GM18867 (cell line): ENCODE measurements around the gene TMEM256.

ENCODE experiments used
- ATAC-seq: cut with Tn5 transposase; IDR thresholded peaks from one replicate; pipeline ENCODE4 v1.9.1; 2021; ENCODE audit warnings: mild to moderate bottlenecking, moderate library complexity; ENCODE audit not compliant: unreplicated experiment

The TMEM256 gene

DNA sequence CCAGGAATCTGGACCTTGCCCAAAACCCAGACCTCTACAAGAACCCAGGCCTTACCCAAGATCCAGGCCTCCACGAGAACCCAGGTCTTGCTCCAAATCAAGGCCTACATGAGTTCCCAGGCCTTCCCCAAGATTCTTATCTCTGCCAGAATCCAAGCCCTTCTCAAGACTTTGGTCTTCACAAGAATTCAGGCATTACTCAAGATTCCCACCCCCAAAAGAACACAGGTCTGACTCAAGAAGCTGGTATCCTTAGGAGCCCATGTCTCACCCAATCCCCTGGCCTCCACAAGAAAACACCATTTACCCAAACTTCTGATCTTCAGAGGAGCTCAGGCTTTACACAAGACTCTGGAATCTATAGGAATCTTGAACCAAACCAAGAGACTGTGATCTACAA lies 27.3 kb upstream of the TMEM256 start:
- no peak for ATAC-seq

DNA sequence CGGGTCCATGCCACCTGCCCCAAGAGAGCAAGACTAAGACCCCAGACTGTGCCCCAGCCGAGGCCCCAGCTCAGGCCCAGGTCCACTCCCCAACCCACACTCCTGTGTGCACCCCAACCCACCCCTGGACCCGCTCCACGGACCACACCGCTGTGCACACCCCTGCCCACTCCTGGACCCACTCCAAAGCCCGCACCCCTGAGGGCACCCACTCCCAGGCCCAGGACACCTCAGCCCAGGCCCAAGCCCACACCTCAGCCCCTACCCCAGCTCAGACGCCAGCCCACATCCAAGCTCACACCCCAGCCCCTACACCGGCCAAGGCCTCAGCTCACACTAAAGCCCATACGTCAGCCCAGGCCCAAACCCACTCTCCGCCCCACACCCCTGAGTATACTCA lies 25.8 kb upstream of the TMEM256 start:
- ATAC-seq, result no peak

DNA sequence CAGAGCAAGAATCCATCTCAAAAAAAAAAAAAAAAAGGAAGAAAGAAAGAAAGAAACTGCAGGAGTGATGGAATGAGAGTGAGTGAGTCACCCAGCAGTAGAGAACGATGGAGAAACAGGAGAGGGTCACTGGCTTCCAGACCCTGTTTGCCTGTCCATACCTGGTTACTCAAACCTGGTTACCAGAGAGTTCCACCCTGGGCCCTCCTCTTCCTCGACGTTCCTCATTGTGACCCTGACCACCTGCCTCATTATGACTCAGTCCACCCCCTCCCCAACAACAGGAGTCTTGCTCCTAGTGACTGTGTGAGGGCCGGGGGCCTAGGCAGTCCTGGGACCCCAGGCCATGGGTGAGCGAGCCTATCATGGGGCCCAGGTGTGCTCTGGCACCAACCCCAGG lies 24.7 kb upstream of the TMEM256 start, which contains the start of gene SPEM3:
SPEM3 (plus strand) TSS at position 301 of the 400 bp plus-strand sequence; CDS start at position 347, 46 bp downstream.
- ATAC-seq, result no peak

DNA sequence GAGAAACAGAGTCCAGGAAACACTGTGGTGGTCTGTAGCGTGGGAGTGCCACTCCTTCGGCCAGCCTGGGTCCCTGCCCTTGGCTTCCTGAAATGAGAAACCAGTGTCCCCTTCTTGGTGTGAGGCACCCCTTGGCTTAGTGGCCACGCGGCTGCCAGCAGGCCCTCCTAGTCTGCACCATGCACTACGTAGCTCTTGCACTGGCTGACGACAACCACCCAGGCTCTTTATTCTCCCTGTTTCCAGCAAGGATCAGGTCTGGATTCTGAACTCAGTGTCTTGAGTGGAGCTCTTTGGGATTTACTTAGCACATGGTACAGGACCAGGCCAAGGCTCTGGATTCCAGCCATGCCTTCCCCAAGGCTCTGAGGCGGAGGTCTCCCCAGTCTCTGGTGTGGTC lies 23.7 kb upstream of the TMEM256 start:
- ATAC-seq, result no peak

DNA sequence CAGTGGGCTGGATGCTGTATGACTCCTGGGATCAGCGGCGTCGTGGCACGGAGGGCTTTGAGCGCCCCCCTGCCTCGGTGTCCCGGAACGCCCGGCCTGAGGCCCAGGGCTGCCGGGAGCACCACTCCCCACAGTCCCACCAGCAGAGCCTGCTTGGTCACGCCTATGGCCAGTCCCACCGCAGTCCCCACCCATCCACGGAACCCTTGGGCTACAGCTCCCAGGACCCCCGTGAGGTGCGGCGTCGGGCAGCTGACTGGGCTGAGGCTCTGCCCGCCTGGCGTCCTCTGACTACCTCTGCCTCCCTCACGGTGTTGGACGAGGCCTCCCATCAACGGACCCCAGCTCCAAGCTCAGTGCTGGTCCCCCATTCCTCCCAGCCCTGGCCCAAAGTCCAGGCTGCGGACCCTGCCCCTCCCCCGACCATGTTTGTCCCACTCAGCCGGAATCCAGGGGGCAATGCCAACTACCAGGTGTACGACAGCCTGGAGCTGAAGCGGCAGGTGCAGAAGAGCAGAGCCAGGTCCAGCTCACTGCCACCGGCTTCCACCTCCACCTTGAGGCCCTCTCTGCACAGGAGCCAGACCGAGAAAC lies 23.1 kb upstream of the TMEM256 start:
- ATAC-seq, result no peak

DNA sequence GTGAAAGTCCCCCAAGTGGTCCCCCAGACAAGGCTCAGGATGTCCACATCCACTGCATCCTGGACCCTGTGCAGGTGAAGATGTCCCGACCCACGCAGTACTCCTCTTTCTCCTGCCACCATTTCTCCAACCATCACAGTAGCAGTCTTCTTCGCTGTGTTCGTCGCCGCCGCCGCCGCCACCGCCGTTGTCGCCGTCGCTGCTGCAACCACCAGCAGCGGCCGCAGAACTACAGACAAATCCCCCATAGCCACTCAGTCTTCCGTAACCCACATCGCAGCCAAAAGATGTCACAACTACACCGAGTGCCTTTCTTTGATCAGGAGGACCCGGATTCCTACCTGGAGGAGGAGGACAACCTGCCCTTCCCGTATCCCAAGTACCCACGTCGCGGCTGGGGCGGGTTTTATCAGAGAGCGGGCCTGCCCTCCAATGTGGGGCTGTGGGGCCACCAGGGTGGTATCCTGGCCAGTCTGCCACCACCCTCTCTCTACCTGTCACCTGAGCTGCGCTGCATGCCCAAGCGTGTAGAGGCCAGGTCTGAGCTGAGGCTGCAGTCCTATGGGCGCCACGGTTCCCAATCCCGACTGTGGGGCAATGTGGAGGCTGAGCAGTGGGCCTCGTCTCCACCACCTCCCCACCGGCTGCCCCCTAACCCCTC lies 22.4 kb upstream of the TMEM256 start:
- no peak for ATAC-seq

DNA sequence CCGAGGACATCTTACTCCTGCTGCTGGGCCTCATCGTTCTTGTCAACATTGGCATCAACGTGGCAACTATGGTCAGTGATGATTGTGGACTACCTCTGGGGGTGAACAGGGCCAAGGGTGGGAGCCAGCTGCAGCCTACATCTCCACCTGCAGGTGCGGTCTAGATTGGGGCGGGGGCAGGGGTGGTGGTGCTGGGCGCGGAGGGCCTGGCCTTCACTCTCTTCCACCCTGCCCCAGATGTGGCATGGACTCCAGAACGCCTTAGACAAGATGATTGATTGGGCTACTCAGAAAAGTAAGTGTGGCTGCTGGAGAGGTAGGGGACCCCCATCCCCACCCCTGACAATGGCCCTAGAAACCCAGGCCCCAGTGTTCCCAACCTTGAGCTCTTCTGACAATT lies 21.9 kb upstream of the TMEM256 start:
- no peak for ATAC-seq

DNA sequence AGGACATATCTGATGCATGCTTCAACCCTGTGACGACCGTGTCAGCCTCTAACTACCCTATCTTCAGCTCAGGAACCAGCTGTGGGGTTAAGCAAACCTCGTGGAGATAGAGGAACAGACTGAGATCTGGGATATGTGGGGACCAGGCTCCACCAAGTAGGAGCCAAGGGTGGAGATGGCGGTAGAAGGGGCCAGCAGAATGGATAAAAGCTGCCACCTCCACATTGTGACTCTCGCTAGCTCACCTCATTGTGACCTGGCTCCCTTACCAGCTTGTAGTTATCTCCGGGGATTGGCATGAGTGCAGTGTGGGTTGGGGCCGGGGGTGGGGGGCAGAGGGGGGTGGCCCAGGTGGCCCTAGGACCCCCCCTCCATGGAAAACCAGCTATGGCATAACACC lies 21.4 kb upstream of the TMEM256 start, which contains the start of gene SPEM2:
SPEM2 (plus strand) TSS at position 301 of the 400 bp plus-strand sequence; CDS start at position 374, 73 bp downstream.
- ATAC-seq, result no peak

DNA sequence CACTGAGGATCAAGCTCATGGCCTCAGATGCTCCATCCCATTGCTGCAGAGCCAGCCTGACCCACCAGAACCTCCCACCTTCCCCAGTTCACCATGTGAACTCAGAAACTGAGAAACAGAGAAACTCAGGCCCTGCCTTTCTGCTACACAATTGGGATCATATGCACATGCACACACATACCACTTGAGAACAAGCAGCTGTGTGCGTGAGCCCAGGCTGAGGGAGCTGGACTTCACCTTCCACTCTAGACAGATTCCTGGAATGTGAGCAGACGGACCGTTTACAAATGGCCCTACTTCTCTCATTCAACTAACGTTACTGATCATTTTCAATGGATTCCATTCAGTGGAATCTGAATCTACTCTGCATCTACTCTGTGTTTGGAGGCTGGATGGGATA lies 19.8 kb upstream of the TMEM256 start:
- ATAC-seq, result no peak

DNA sequence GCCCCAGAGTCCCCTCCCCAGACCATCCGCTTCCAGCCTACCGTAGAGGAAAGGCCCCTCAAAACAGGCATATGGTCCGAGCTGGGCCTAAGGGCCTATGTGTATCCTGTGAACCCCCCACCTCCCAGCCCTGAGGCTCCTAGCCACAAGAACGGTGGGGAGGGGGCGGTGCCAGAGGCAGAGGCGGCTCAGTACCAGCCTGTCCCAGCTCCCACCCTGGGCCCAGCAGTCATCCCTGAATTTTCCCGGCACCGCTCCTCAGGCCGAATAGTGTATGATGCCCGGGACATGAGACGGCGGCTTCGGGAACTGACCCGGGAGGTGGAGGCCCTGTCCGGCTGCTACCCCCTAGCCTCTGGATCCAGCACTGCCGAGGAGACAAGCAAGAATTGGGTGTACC lies 17.3 kb upstream of the TMEM256 start:
- ATAC-seq, result no peak

DNA sequence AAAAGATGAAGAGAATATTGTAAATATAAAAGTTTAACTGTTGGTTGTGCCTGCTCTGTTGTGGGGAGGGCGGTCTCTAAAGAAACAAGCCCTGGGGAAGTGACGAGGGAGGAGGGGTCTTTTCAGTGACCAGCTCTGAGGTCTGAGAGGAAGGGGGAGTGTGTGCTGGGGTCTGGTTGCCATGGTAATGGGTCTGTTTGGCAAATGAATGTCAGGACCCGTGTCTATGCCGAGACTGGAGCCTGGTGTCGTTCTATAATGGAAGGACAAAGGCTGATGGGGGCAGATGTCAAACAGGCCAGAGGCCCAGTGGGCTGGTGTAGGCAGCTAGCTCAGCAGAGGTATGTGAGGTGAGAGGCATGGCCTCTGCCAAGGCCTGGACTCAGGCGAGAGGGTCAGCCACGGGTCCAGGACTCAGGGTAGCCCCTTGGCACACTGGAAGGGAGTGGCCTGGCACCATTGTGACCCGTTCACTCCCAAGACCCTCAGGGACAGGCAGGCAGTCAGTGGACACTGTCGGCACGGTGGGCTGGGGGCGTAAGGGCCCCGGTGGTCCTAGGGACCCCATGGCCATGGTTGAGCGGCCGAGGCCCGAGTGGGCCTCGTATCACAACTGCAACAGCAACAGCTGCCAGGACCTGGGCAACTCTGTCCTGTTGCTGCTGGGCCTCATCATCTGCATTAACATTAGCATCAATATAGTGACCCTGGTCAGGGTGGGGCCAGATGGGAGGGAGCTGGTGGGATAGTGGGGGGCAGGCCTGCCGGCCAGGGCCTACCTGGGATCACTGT lies 16.1 kb upstream of the TMEM256 start, which contains the start of gene SPEM1:
SPEM1 (plus strand) TSS at position 506 of the 792 bp plus-strand sequence; CDS start at position 567, 61 bp downstream.
- no peak for ATAC-seq

DNA sequence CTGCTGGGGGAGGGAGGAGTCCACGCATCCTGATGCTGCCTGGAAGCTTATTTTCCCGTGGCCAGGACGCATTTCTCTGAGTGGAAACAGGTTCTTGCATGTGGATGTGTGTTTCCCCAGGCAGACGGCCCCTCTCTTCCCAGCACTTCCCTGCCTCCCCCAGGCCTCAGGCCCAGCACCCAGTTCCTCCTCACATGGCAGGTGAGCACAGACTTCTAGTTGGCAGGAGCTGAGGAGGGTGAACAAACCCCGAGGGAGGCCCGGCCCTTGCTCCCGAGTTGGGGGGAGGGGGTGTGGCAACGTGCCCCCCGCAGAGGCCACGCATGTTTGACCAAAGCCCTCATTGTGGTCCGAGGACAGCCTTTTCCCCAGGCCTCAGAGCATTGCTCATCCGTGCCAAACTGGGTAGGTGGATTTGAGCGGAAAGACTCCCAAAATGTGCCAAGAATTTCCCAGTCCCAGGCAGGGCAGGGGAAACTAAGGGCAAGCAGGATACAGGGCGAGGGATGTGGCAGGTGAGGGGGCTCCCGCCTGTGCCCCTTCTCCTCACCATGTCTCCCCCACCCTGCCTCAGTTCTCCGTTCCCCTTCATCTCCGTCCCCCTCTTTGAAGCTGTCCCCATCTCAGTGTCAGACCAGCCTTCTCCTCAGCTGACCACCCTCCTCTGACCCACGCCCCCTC lies 14.7 kb upstream of the TMEM256 start:
- ATAC-seq, result no peak

DNA sequence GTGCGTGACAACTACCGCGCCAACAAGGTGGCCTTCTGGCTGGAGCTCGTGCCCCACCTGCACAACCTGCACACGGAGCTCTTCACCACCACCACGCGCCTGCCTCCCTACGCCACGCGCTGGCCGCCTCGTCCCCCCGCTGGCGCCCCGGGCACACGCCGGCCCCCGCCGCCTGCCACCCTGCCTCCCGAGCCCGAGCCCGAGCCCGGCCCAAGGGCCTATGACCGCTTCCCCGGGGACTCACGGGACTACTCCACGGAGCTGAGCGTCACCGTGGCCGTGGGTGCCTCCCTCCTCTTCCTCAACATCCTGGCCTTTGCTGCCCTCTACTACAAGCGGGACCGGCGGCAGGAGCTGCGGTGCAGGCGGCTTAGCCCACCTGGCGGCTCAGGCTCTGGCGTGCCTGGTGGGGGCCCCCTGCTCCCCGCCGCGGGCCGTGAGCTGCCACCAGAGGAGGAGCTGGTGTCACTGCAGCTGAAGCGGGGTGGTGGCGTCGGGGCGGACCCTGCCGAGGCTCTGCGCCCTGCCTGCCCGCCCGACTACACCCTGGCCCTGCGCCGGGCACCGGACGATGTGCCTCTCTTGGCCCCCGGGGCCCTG lies 13.3 kb upstream of the TMEM256 start:
- no peak for ATAC-seq

DNA sequence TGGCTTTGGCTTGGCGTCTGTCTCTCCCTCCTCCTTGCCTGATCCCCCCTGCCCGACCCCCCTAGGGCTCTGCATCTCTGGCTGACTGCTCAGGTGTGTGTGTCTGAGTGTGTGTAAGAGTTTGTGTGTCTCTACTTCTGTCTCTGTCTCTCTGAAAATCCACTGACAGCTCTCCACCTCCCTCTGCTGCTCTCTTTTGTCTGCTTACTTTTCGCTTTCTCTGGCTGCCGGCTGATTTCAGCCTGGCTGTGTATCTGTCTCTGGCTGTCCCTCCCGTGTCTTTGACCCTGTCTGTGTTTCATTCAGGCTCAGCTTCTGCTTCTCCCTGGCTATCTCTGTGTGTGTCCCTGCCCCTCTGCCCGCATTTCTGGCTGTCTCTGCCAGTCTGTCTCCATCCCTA lies 12.4 kb upstream of the TMEM256 start:
- ATAC-seq, result no peak

DNA sequence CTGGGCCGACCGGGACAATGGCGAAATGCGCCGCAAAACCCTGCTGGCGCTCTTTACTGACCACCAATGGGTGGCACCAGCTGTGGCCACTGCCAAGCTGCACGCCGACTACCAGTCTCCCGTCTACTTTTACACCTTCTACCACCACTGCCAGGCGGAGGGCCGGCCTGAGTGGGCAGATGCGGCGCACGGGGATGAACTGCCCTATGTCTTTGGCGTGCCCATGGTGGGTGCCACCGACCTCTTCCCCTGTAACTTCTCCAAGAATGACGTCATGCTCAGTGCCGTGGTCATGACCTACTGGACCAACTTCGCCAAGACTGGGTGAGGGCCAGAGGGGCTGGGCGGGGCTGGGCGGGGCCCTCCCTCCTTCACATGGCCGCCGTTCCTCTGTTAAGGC lies 11.9 kb upstream of the TMEM256 start:
- no peak for ATAC-seq

DNA sequence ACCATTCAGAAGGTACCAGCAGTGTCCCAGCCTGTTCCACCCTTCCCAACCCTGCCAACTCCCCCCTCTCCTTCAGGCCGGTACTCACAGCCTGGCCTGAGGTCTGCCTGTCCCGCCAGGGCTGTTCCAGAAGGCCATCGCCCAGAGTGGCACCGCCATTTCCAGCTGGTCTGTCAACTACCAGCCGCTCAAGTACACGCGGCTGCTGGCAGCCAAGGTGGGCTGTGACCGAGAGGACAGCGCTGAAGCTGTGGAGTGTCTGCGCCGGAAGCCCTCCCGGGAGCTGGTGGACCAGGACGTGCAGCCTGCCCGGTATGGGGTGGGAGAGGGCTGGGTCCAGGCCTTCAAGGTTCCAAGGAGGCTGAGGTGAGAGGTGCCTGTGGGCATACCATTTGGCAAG lies 10.9 kb upstream of the TMEM256 start:
- ATAC-seq, result no peak

DNA sequence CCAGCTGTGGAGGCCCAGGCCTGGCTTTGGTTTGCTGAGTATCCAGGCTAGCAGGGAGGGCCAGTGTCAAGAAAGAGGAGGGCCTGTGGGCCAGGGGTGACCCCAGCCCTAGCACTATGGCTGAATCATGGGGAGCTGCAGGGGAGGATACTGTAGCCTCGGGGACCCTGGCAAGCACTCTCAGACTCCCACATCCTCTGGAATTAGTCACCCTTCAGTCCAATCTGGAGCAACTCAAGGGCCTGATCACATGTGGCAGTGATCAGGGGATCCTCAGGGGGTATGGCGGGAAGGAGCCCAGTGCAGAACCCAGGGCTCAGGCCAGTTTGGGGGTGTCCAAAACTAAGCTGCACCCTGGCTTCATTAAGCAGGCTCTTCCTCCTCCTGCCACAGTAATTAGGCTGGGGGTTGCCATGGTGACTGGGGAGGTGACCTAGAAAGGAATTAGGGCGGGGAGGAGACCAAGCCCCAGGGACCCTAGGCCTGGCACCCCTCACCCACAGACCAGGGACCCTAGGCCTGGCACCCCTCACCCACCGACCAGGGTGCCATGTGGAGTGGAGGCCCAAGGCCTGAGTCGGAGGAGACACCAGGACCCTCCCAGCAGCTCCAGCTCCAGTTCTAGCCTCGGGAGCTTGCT lies 9.6 kb upstream of the TMEM256 start:
- ATAC-seq, result no peak

DNA sequence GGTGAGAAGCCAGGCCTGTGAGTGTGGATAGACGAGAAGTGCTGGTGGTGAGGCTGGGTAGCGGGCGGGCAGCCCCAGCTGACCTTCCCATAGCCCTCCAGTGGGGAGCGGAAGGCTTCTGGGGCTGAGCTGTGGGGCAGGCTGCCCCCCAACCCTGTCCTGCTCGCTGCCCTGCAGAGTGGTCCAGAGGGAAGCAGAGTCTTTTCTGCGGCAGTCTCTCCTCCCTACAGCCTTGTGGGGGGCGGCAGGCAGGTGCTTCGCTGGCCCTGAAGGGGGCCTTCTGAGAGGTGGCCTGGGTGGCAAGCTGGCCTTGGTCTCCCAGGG lies 7.5 kb upstream of the TMEM256 start:
- ATAC-seq, result no peak

DNA sequence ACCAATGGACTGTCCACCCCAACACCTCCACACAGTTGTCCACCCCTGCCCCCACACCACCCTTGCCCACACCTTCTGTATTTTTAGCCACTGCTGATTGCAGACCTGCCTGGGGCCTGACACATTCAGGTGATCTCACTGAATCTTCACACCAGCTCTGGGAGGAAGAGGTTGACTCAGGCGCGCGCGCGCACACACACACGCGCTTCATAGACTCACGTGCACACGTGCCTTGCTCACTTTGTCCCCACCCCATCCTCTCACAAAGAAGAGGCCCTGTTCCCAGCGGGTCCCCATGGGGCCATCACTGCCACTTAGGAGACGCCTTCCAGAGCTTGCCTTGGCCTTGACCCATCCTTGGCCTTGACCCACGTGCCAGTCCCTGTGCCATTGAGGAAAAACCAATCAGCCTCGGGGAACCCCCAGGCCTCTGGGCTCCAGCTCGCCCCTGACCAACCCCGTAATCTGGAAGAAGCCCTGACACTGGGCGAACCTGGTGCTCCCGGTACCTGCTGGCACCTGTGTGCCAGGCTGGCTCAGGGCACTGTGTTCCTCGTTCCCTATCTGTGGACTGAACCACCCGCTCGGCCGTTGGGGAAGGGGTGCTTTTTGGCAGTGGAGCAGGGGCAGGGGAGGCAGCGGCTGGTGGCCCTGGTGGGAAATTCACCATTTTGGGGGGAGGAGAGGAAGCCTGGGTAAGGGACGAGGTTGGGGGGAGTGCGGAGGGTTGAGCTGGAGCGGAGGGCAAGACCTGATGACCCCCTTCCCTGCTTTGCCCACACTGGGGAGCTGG lies 6.9 kb upstream of the TMEM256 start:
- ATAC-seq, result no peak

DNA sequence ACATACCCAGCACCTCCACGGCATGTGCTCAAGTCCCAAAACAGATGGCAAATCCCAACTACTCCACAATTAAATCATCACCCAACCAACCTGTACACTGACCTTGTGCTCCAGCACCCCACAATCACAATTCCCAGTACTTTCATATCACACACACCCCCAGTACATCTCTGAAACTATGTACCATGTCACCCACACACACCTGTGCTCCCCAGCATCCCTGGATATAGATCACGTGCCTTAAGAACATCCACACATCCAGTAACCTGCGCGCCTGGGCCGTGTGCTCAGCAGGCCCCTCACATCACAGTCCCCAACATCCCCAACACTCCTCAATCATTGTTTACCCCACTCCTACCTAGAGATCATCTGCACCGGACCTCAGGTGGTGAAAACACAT lies 5.8 kb upstream of the TMEM256 start:
- ATAC-seq, result no peak
